Measurements from ENCODE around the gene ACBD6.

DNA sequence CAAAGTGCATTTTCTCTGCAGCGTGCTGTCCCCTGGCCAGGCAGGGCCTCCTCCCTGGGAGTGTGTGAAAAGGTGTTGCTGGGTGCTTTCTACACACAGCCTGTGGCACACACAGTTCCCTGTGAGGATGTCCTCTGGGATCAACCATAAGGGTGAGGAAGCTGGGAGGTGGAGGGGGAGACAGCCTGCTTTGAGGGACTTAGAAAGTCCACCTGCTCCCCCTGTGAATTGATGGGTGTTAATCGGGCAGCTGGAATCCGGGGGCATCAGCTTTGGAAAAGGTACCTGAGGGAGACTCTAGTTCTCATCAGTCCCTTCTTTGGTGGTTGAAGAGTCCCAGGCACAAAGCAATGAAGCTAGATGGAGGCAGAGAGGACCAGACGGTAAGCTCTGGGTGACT, 236.5 kb downstream of the ACBD6 start:
- no peak for TF ChIP-seq RAD21 (IDR thresholded peaks at IDR 0.05; ENCODE audit: low read length)
- TF ChIP-seq, protein P1, sequence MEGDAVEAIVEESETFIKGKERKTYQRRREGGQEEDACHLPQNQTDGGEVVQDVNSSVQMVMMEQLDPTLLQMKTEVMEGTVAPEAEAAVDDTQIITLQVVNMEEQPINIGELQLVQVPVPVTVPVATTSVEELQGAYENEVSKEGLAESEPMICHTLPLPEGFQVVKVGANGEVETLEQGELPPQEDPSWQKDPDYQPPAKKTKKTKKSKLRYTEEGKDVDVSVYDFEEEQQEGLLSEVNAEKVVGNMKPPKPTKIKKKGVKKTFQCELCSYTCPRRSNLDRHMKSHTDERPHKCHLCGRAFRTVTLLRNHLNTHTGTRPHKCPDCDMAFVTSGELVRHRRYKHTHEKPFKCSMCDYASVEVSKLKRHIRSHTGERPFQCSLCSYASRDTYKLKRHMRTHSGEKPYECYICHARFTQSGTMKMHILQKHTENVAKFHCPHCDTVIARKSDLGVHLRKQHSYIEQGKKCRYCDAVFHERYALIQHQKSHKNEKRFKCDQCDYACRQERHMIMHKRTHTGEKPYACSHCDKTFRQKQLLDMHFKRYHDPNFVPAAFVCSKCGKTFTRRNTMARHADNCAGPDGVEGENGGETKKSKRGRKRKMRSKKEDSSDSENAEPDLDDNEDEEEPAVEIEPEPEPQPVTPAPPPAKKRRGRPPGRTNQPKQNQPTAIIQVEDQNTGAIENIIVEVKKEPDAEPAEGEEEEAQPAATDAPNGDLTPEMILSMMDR (conservative IDR thresholded peaks at IDR 0.05; ENCODE audit: low read depth, low read length) = no peak
- TF ChIP-seq POLR2A (IDR thresholded peaks at IDR 0.05; ENCODE audit: low read depth, low read length) = no peak
- TF ChIP-seq, protein P2, sequence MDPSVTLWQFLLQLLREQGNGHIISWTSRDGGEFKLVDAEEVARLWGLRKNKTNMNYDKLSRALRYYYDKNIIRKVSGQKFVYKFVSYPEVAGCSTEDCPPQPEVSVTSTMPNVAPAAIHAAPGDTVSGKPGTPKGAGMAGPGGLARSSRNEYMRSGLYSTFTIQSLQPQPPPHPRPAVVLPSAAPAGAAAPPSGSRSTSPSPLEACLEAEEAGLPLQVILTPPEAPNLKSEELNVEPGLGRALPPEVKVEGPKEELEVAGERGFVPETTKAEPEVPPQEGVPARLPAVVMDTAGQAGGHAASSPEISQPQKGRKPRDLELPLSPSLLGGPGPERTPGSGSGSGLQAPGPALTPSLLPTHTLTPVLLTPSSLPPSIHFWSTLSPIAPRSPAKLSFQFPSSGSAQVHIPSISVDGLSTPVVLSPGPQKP (IDR thresholded peaks at IDR 0.05; ENCODE audit: borderline replicate concordance, low read depth, low read length) = no peak
- no peak for TF ChIP-seq FOS (IDR thresholded peaks at IDR 0.05; ENCODE audit: low read depth, low read length)
- TF ChIP-seq CEBPB (IDR thresholded peaks at IDR 0.05; ENCODE audit: low read depth, low read length) = no peak
- TF ChIP-seq, protein P3, sequence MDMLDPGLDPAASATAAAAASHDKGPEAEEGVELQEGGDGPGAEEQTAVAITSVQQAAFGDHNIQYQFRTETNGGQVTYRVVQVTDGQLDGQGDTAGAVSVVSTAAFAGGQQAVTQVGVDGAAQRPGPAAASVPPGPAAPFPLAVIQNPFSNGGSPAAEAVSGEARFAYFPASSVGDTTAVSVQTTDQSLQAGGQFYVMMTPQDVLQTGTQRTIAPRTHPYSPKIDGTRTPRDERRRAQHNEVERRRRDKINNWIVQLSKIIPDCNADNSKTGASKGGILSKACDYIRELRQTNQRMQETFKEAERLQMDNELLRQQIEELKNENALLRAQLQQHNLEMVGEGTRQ (IDR thresholded peaks at IDR 0.05; ENCODE audit: low read depth, low read length) = no peak
- TF ChIP-seq CHD1 (IDR thresholded peaks at IDR 0.05; ENCODE audit: low read depth, low read length) = no peak
- no peak for TF ChIP-seq BHLHE40 (IDR thresholded peaks at IDR 0.05; ENCODE audit: low read depth, low read length)
- TF ChIP-seq NFE2L2 (IDR thresholded peaks at IDR 0.05; ENCODE audit: low read depth, low read length) = no peak
- TF ChIP-seq RFX5 (IDR thresholded peaks at IDR 0.05; ENCODE audit: low read depth, low read length) = no peak
- TF ChIP-seq MXI1 (IDR thresholded peaks at IDR 0.05; ENCODE audit: borderline replicate concordance, low read depth, low read length) = no peak
